ENCODE data around the gene LARGE2.

Gene LARGE2

GRCh38 chr11:45899448-45900174 lies 22.8 kb upstream of the LARGE2 start:
- TF ChIP-seq REST (IDR thresholded peaks at IDR 0.05; ENCODE audit: insufficient read depth in 1 of 2, low read depth in 2 of 2, low read length in 2 of 2) (peak; percentile 95 to 97), POLR2AphosphoS5 (IDR thresholded peaks at IDR 0.05; ENCODE audit: low read depth, low read length) (no peak), SIN3A (IDR thresholded peaks at IDR 0.05; ENCODE audit: borderline replicate concordance, insufficient read depth, low read length) (0 out of 2 replicates have a peak, but pooled peaks have one; percentile 55)

- TF ChIP-seq REST (IDR thresholded peaks at IDR 0.05; ENCODE audit: insufficient read depth in 1 of 2, low read depth in 2 of 2, low read length in 2 of 2) (no peak), POLR2AphosphoS5 (IDR thresholded peaks at IDR 0.05; ENCODE audit: low read depth, low read length) (no peak), TAF1 (IDR thresholded peaks at IDR 0.05; ENCODE audit: borderline replicate concordance, insufficient read depth, low read length) (no peak), SIN3A (IDR thresholded peaks at IDR 0.05; ENCODE audit: borderline replicate concordance, insufficient read depth, low read length) (no peak), FOXP2 (optimal IDR thresholded peaks at IDR 0.05; ENCODE audit: borderline replicate concordance, extremely low read depth, extremely low read length, insufficient read depth) (no peak)
Observed at GRCh38 chr11:45900916-45901617, 21.4 kb upstream of the LARGE2 start.

- TF ChIP-seq SIN3A (IDR thresholded peaks at IDR 0.05; ENCODE audit: borderline replicate concordance, insufficient read depth, low read length), result no peak
- TF ChIP-seq FOXP2 (optimal IDR thresholded peaks at IDR 0.05; ENCODE audit: borderline replicate concordance, extremely low read depth, extremely low read length, insufficient read depth), result no peak
- no peak for TF ChIP-seq TAF1 (IDR thresholded peaks at IDR 0.05; ENCODE audit: borderline replicate concordance, insufficient read depth, low read length)
- TF ChIP-seq POLR2AphosphoS5 (IDR thresholded peaks at IDR 0.05; ENCODE audit: low read depth, low read length), result no peak
- TF ChIP-seq REST (IDR thresholded peaks at IDR 0.05; ENCODE audit: insufficient read depth in 1 of 2, low read depth in 2 of 2, low read length in 2 of 2), result no peak
Observed at GRCh38 chr11:45901626-45902025, 20.8 kb upstream of the LARGE2 start.

GRCh38 chr11:45902452-45903380 lies 19.7 kb upstream of the LARGE2 start:
- TF ChIP-seq POLR2AphosphoS5 (IDR thresholded peaks at IDR 0.05; ENCODE audit: low read depth, low read length) (no peak), FOXP2 (optimal IDR thresholded peaks at IDR 0.05; ENCODE audit: borderline replicate concordance, extremely low read depth, extremely low read length, insufficient read depth) (no peak), SIN3A (IDR thresholded peaks at IDR 0.05; ENCODE audit: borderline replicate concordance, insufficient read depth, low read length) (no peak), REST (IDR thresholded peaks at IDR 0.05; ENCODE audit: insufficient read depth in 1 of 2, low read depth in 2 of 2, low read length in 2 of 2) (no peak), TAF1 (IDR thresholded peaks at IDR 0.05; ENCODE audit: borderline replicate concordance, insufficient read depth, low read length) (no peak)

All from PFSK-1 (cell line).